G401 (cell line): Measurements from ENCODE around the gene MEGF8. TPM values are rescaled to one million over a fixed set of nuclear protein-coding genes. Genes with fewer than 3 reads are reported as not detected.

Experiments
- DNase-seq: peaks from one replicate; pipeline ENCODE4 v3.0.0-alpha.2; 2015; ENCODE audit warnings: low spot score
- in situ Hi-C: cut with HindIII; loops from 2 replicates; pipeline ENCODE4 v1.10.0; 2016; ENCODE audit warnings: low sequenced_read_pairs, mixed read lengths
- total RNA-seq: library from RNA; depleted of rRNA; stranded (reverse); fragments of >200 nt; shearing (Covaris generic); gene quantifications from 2 replicates; pipeline ENCODE4 v1.2.3, GENCODE V29; 2014

Gene MEGF8
- total RNA-seq, 1 experiment from 2014 or later = 41.5 TPM

- in situ Hi-C loops = no loop called here
- DNase-seq = no peak
Measured at GRCh38 chr19:42367929-42368328, 42.5 kb downstream of the MEGF8 start.

- in situ Hi-C loops = no loop called here
- no peak for DNase-seq
Measured at GRCh38 chr19:42368360-42368759, 42.9 kb downstream of the MEGF8 start.

GRCh38 chr19:42368765-42369164, 43.3 kb downstream of the MEGF8 start:
- in situ Hi-C loops = no loop called here
- DNase-seq = no peak

- no peak for DNase-seq
- in situ Hi-C loops = no loop called here
Measured at GRCh38 chr19:42369433-42370067, 44.1 kb downstream of the MEGF8 start.

GRCh38 chr19:42370068-42370520, 44.7 kb downstream of the MEGF8 start:
- in situ Hi-C loops = no loop called here
- DNase-seq = no peak

GRCh38 chr19:42370626-42371175, 45.3 kb downstream of the MEGF8 start:
- DNase-seq = no peak
- in situ Hi-C loops = no loop called here

GRCh38 chr19:42374826-42375376, 49.5 kb downstream of the MEGF8 start:
- no peak for DNase-seq
- in situ Hi-C loops = no loop called here

GRCh38 chr19:42375415-42376176, 50.2 kb downstream of the MEGF8 start:
- no peak for DNase-seq
- in situ Hi-C loops = no loop called here

- in situ Hi-C loops = no loop called here
- DNase-seq = no peak
Measured at GRCh38 chr19:42376177-42376555, 50.7 kb downstream of the MEGF8 start.

- in situ Hi-C loops = no loop called here
- no peak for DNase-seq
Measured at GRCh38 chr19:42378225-42379215, 53.1 kb downstream of the MEGF8 start.

GRCh38 chr19:42380155-42380554, 54.7 kb downstream of the MEGF8 start:
- no peak for DNase-seq
- in situ Hi-C loops = no loop called here

GRCh38 chr19:42386974-42387707, 61.7 kb downstream of the MEGF8 start:
- in situ Hi-C loops = no loop called here
- peak; percentile 51 for DNase-seq

- in situ Hi-C loops = no loop called here
Measured at GRCh38 chr19:42388851-42389489, 63.5 kb downstream of the MEGF8 start.

GRCh38 chr19:42389899-42390298, 64.5 kb downstream of the MEGF8 start, which contains the start of gene CNFN:
Gene CNFN (minus strand): TSS chr19:42390297. CDS start chr19:42389037, 1,260 bp downstream.
- in situ Hi-C loops = no loop called here
- no peak for DNase-seq

More at GRCh38 chr19:42388851-42389489, 63.5 kb downstream of the MEGF8 start:
- no peak for DNase-seq

- no peak for DNase-seq
- in situ Hi-C loops = no loop called here
Measured at GRCh38 chr19:42392165-42392564, 66.7 kb downstream of the MEGF8 start.

- in situ Hi-C loops = no loop called here
- no peak for DNase-seq
Measured at GRCh38 chr19:42394751-42395150, 69.3 kb downstream of the MEGF8 start.

GRCh38 chr19:42396381-42397262, 71.2 kb downstream of the MEGF8 start:
- peak; percentile 99 for DNase-seq
- in situ Hi-C loops = no loop called here
